Suppressor macrophage (primary cell): ENCODE measurements around the gene PIK3R2.
"Not testable (repeated sequence)": the region's sequence is repeated elsewhere in the genome, so short reads cannot be mapped to it uniquely, and the experiment has no call there.

Experiments
- DNase-seq, 4 experiments: peaks; one replicate each; pipeline ENCODE4 v3.0.0-alpha.2; 2020 to 2022

The PIK3R2 gene

DNA sequence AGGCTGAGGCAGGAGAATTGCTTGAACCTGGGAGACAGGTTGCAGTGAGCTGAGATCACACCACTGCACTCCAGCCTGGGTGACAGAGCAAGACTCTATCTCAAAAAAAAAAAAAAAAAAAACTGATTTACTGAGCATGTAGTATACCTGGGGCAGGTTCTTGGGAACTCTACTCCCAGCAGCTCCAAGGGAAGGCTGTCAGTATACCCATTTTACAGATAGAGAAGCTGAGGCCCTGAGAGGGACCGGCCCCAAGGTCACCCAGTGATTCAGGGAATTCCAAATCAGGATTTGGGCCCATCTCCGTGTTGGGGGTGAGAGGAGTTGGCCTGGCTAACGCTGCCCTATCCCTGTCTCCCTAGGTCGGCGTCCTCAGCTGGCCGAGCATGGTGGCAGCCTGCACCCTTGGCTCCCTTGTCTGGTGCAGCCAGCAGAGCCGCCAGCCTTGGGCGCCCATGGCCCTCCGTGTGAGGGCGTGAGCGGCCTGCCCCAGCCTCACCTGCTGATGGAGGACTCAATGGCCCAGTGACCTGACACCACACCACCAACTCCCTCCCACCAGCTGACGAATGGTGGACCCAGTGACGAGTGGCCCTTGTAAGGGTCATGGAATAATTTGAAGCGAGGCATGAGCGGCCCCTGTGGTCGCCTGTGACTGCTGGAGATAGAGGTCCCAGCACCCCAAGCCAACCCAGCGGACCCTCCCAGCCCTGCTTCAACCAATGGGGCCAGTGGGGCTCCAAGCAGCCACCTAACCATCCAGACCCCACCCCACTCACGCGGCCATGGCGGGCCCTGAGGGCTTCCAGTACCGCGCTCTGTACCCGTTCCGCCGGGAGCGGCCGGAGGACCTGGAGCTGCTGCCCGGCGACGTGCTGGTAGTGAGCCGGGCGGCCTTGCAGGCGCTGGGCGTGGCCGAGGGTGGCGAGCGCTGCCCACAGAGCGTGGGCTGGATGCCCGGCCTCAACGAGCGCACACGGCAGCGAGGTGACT, 2.4 kb downstream of the PIK3R2 start:
- DNase-seq = no peak

DNA sequence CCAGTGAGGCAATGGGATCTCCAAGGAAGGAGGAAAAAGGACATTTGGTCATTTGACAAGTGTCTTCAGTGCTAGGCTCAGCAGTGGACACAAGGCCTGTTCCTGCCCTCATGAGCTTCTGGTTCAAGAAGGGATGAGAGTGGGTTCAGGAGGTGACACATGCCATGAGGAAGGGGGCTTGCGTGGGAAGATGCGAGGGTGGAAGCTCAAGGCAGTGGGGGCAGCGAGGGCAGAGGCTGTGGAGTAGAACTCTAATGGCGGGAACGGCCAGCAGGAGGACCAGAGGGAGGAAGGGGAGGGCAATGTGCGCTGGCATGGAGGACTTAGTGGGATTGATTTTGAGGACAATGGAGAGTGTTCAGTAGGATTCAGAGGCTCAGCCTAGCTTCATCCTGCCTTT, 3.3 kb downstream of the PIK3R2 start:
- no peak for DNase-seq

DNA sequence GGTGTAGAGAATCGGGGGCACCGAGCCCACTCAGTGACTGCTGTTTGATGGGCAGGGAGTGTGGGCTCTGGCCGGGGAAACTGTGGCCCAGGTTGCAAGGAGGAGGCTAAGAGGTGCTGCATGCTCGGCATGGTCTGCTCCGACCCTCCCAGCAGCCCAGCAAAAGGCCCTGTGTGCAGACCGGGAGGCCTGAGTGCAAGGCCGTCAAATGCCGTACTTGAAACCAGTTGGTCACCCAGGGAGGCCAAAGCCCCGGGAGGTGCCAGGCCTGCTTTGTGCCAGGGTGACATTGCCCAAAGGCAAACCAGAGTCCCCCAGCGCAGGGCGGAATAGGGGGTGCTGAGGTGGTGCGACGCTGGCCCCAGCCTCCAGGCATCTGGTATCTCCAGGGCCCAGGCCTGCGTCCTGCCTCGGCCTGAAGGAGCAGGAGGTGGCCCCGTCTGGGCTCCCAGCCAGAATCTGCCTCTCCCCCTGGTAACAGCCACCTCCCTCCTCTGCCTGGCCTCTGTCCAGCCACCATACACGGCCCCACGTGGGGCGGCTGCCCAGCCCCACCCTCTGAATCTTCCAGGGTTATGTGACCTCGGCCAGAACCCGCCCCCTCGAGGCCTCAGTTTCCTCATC, 4.0 kb downstream of the PIK3R2 start:
- DNase-seq = peak; percentile 30 to 51 (median 37)

DNA sequence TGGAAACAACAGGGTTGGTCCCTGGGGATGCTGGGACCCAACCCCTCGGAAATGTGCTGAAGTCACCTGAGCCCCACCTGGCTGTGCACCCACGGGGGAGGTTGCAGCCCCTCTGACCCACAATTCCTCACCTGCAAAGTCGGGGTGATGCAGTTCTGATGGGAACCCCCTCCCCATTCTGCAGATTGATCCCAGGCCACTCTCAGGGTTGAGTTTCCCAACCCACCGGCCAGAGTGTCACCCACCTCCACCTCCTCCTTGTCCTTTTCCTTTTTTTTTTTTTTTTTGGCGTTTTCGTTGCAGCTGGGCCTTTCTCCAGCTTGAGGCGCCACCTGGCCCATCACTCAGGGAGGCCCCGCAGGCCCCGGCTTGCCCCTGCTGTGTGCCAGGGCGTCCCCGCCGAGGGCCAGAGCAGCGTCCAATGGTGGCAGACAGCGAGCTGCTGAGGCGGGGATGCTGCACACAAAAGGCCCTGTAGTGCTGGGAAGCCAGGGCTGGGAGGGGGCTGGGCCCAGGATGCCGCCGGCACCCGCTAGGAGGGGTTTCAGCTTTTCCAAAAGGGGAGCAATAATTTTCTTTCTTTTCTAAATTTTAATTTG, 4.6 kb downstream of the PIK3R2 start:
- DNase-seq = peak in 1 of 4 experiments; percentile 1

DNA sequence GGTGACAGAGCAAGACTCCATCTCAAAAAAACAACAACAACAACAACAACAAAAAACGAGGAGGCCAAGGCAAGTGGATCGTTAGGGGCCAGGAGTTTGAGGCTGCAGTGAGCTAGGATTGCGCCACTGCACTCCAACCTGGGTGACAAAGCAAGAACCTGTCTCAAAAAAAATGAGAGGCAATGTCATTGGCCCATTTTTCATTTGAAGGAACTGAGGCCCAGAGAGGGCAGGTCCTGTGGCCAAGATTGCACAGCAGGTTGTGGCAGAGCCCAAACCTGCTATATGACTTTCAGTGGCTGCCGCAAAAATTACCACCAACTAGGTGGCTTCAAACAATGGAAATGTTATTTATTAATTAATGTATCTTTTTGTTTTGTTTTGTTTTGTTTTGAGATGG, 5.5 kb downstream of the PIK3R2 start:
- no peak for DNase-seq

DNA sequence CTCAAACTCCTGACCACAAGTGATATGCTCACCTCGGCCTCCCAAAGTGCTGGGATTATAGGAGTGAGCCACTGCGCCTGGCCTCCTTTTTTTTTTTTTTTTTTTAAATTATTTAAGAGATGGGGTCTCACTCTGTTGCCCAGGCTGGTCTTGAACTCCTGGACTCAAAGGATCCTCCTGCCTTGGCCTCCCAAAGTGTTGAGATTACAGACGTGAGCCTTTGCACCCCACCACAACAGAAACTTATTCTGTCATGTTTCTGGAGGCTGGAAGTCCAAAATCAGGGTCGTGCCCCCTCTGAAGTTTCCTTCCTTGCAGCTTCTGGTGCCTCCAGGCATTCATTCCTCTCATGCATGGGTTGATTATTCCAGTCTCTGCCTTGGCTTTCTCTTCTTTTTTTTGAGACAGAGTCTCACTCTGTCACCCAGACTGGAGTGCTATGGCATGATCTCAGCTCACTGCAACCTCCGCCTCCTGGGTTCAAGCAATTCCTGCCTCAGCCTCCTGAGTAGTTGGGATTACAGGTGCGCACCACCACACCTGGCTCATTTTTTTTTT, 6.2 kb downstream of the PIK3R2 start:
- DNase-seq = not testable (repeated sequence)

DNA sequence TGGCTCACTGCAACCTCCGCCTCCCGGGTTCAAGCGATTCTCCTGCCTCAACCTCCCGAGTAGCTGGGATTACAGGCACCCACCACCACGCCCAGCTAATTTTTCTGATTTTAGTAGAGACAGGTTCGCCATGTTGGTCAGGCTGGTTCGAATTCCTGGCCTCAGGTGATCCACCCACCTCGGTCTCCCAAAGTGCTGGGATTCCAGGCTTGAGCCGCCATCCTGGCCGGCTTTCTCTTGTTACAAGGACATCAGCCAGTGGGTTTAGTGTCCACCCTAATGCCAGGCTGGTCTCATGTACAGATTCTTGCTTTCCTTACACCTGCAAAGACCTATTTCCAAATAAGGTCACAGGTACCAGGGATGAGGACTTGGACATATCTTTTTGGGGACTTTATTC, 6.8 kb downstream of the PIK3R2 start:
- DNase-seq = no peak

DNA sequence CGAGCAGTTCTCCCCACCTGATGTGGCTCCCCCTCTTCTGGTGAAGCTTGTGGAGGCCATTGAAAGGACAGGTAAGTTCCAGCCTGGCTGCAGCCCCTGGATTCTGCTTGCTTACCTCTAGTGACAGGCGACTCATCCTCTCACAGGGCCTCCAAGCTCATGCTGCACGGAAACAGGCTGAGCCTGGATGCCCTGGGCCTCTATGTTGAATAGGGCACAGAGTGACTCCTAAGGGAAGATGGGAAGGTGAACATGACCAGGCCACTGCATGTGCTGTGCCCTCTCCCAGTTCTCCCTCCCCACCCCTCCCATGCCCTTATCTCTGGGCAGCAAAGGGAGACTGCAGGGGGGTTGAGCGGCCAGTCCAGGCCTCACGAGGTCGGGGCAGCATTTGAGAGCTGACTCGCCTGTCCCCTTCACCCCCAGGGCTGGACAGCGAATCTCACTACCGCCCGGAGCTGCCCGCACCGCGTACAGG, 7.6 kb downstream of the PIK3R2 start:
- DNase-seq = no peak

DNA sequence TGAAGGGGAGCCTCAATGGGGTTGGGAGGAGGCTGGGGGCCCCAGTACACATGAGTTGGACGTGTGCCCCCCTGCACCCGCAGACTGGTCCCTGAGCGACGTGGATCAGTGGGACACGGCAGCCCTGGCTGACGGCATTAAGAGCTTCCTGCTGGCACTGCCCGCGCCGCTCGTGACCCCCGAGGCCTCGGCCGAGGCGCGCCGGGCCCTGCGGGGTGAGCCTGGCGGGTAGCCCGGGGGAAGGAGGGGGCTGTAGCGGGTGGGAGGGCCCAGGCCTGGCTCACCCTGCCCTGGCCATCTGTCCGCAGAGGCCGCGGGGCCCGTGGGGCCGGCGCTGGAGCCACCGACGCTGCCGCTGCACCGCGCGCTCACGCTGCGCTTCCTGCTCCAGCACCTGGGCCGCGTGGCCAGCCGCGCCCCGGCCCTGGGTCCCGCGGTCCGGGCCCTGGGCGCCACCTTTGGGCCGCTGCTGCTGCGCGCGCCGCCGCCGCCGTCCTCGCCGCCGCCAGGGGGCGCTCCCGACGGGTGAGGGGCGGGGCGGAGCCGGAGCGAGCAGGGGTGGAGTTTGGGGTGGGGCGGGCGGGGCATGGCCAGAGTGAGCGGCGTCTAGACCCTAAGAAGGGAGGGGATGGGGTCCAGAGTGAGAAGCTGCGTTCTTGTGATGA, 8.1 kb downstream of the PIK3R2 start:
- peak; percentile 79 to 94 (median 90) for DNase-seq

DNA sequence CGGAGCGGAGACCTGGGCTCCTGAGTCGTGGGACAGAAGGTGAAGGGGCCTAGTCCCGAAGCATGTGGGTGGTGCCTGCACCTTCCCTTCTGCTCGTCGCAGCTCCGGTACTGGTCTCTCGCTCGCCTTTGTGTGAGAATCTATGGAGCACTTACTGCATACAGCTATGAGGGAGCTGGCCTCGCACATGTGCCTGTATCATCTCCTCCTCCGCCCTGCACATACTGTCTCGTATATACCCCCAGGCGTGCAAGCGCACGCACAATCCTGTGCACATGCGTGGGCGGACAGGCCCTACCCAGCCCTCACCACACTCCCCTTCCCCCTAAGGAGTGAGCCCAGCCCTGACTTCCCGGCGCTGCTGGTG, 8.7 kb downstream of the PIK3R2 start:
- no peak for DNase-seq

DNA sequence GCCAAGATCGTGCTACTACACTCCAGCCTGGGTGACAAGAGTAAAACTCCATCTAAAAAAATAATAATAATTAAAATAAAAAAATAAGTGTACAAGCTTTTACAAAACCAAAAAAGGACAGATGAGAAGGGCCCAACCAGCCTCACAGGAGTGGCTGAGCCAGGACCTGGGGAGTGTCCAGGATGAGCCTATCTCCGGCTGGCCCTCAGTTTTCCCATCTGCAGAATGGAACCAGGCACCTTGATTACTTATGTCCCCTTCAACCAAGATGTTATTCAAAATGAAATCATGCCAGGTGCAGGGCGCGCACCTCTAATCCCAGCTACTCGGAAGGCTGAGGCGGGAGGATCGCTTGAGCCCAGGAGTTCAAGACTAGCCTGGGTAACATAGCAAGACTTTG, 11.1 kb downstream of the PIK3R2 start:
- no peak for DNase-seq

DNA sequence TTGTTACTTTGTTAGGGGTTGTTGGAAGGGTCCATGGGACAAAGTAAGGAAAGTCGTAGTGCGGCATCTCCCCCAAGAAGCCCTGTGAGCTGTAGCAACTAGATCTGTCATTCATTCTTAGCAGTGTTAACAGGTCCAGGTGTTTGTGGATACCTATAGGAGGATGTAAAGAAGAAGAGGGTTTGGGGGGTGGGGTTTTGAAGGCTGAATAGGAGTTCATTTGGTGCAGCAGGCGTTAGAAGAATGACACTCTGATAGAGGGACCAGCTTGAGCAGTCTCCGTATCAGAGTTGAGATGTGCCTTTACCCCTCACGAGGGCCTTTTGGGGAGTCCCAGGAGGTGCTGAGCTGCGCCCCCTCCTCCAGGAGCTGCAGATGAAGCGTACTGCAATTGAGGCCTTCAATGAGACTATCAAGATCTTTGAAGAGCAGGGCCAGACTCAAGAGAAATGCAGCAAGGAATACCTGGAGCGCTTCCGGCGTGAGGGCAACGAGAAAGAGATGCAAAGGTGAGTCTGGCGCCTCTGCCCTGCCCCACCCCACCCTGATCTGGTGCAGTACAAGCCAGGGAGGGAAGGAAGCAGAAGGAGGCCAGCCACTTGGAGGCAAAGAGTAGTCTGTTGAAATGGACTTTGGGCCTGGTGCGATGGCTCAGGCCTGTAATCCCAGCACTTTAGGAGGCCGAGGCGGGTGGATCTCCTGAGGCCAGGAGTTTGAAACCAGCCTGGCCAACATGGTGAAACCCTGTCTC, 13.0 kb downstream of the PIK3R2 start:
- DNase-seq = no peak

DNA sequence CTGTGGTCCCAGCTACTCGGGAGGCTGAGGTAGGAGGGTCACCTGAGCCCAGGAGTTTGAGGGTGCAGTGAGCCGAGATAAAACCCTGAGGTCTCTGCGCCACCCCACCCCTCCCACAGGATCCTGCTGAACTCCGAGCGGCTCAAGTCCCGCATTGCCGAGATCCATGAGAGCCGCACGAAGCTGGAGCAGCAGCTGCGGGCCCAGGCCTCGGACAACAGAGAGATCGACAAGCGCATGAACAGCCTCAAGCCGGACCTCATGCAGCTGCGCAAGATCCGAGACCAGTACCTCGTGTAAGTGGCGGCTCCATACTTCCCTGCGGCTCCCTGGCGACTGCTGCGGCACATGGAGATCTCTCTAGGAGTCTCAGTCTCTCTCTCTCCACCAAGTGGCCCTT, 14.0 kb downstream of the PIK3R2 start:
- no peak for DNase-seq

DNA sequence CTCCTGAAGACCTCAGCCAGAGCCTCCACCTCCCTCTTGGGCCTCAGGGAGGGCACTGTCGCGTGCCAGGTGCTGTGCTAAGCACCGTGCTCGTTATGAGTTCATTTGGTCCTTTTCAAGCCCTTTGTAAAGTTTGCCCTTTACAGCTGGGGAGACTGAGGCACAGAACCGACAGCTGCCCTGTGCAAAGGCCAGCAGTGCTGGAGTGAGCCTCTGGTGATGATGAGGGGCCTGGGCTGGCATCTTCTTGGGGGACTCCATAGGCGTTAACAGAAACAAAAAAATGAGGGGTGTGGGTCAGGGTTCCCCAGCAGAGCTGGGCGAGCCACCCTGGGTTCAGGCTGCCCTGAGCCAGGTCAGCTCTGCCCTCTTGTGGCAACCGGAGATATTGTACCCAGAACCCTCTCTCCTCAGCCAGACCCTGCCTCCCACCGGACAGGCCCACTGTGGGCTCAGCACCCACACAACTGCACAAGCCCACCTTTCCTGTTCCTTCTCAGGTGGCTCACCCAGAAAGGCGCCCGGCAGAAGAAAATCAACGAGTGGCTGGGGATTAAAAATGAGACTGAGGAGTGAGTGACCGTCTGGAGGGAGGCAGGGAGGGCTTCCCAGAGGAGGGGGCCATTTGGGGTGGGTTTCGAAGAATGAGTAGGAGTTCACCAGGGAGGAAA, 15.1 kb downstream of the PIK3R2 start:
- DNase-seq = peak; percentile 67 to 82 (median 76)

DNA sequence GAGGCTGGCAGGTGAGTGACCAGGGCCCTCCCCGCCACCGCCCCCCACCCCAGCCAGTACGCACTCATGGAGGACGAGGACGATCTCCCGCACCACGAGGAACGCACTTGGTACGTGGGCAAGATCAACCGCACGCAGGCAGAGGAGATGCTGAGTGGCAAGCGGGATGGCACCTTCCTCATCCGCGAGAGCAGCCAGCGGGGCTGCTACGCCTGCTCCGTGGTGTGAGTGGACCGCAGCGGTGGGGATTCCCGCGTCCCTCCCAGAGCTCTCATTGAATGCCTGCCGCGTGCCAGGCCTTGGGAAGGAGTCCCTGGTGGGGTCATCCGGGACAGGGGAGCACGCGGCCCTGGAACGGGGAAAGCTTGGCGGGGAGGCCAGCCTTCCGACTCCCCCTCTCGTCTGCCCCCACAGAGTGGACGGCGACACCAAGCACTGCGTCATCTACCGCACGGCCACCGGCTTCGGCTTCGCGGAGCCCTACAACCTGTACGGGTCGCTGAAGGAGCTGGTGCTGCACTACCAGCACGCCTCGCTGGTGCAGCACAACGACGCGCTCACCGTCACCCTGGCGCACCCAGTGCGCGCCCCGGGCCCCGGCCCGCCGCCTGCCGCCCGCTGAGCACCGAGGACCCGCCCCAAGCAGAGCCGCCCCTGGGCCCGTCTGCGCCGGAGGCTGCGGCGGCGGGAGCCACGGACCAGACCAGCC, 15.9 kb downstream of the PIK3R2 start:
- peak in 1 of 4 experiments; percentile 19 for DNase-seq

DNA sequence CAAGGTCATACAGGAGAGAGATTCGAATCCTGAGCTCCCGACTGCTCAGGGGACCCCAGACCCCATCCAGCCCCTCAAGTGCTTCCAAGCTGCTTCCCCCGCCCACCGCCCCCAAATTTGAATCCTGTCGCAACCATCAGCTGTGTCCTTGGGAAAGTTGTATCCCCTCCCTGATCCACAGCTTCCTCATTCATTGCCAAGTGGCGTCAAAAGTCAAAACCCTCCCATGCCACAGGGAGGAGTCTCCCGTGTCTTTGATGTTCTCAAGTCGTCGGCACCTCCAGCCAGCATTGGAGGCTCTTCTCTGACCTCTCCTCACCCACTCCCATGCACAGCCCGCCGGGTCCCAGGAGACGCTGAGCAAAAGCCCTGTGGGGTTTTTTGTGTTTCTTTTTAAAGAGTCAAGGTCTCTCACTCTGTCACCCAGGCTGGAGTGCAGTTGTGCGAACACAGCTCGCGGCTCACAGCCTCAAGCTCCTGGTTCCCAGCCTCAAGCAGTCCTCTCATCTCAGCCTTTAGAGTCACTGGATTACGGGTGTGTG, 17.8 kb downstream of the PIK3R2 start:
- DNase-seq = peak; percentile 94 to 98 (median 96)

DNA sequence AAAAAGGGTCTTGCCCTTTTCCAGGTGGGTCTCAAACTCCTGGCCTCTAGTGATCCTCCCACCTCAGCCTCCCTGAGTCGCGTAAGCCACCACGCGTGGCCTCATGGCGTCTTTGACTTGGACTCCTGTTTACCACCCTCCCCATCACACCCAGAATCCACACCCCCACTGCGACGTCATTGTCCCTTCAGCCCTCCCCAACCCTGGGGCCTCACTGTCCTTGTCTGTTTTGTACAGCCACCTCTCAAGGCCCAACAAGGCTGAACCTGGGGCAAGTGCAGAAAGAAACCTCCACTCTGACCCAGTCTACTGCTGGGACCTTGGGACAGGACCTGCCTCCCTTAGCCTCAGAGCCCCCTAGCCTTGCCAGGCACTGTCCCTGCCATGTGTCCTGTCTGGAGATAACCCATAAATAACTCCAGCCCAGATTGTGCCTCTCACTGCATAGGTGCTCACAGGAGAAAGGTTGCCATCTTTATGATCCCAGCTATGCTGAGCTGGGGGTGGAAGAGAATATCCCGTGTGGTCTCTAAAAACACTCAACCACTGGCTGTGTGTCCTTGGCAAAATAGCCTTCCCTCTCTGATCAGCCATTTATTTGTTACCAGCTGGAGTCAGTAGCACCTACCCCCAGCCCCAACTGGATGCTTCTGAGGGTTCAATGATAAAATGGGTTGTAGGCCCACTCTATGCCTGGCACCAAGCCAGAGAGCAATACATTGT, 18.8 kb downstream of the PIK3R2 start:
- peak in 3 of 4 experiments; percentile 56 to 68 (median 60) for DNase-seq

DNA sequence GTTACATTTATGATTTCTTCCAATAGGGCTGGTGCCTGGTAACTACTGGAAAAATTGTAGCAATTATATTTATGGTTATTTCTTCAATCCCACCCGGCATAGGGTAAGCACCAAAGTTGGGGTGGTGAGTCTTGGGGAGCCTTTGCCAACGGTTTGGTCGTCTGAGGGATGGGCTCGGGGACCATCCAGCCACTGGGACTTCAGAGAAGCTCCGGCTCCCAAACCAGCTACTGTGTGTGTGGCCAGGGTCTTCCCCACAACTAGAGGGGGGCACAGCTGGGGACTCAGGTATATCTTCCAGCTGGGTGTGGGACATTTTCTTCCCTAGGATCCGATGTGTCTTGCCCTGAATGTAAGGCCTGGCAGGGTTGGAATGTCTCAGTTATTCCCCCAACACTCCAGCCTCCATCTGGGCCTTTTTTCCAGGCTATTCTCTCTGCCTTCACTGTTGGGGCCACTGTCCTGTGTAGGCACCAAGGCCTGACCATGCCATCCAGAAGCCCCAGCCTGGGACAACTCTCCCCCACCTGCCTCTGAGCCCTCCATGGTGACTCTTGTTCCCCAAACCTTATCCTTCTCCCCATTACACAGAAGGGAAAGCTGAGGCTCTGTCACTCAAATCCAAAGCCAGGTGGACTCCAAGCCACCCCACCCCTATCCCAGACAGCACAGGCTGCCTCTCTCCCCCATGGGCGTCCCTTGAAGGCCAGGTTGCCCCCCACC, 19.5 kb downstream of the PIK3R2 start:
- DNase-seq = no peak
